MG63 (cell line): ENCODE data around the gene GPSM1. TPM values are rescaled to one million over a fixed set of nuclear protein-coding genes. Genes with fewer than 3 reads are reported as not detected.

Source experiments
- DNase-seq: peaks from one replicate; pipeline ENCODE4 v3.0.0-alpha.2; 2020
- H3K27me3 ChIP-seq: fragments of 250-450 bp; sonication (Bioruptor Pico); 2 replicates; pipeline ENCODE4 v1.5.1; 2020; ENCODE audit warnings: mild to moderate bottlenecking, moderate library complexity
- H3K36me3 ChIP-seq: fragments of 250-450 bp; sonication (Bioruptor Pico); 2 replicates; pipeline ENCODE4 v1.5.1; 2020; ENCODE audit warnings: mild to moderate bottlenecking, moderate library complexity
- H3K4me3 ChIP-seq: fragments of 250-450 bp; sonication (Bioruptor Pico); 2 replicates; pipeline ENCODE4 v1.5.1; 2020; ENCODE audit warnings: mild to moderate bottlenecking, moderate library complexity
- H3K9me3 ChIP-seq: fragments of 250-450 bp; sonication (Bioruptor Pico); 2 replicates; pipeline ENCODE4 v1.5.1; 2020; ENCODE audit warnings: mild to moderate bottlenecking, moderate library complexity
- total RNA-seq: library from RNA; depleted of rRNA; stranded (reverse); fragments of >200 nt; shearing (Covaris generic); gene quantifications from 2 replicates; pipeline ENCODE4 v1.2.3, GENCODE V29; 2014; ENCODE audit warnings: low replicate concordance

GPSM1 gene
- total RNA-seq, 1 experiment from 2014 or later, result 46.3 TPM

DNA sequence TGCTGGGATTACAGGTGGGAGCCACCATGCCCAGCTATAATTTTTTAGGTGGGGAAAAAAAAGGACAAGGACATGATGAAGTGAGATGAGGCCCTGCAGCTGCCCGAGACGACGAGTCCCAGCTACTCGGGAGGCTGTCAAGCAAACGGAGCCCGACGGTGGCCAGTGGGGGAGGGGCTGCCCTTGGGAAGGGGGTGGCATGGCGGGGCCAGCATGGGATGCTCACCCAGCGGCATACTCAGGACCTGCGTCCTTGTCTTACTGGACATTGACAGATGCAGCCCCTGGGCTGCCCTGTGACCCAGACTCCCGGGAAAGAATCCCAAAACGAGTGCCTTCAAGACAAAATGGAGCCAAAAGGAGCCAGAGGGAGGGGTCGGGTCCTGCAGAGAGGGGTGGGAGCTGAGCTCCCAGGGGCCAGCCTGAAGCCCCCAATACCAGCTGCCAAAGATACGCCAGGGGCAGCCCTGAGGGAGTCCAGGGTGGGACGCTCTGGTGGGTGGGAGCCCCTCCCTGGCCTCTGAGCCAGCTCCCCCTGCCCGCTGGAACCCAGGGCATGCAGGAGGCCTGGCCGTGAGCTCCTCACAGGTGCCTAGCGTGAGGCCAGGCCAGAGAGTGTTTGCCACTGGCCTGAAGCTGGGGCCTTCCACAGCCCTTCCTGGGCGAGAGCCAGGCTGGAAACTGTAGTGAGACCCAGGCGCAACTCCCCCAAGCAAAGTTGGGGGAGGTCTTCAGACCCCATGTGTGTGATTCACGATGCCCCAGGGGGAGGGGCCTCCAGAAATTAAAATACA lies 39.2 kb upstream of the GPSM1 start:
- no peak overlapping the region for H3K4me3 ChIP-seq
- no peak for DNase-seq
- H3K9me3 ChIP-seq, result no peaks in the 10 kb centered on the region
- H3K27me3 ChIP-seq, result no peaks in the 10 kb centered on the region
- no peaks in the 10 kb centered on the region for H3K36me3 ChIP-seq

DNA sequence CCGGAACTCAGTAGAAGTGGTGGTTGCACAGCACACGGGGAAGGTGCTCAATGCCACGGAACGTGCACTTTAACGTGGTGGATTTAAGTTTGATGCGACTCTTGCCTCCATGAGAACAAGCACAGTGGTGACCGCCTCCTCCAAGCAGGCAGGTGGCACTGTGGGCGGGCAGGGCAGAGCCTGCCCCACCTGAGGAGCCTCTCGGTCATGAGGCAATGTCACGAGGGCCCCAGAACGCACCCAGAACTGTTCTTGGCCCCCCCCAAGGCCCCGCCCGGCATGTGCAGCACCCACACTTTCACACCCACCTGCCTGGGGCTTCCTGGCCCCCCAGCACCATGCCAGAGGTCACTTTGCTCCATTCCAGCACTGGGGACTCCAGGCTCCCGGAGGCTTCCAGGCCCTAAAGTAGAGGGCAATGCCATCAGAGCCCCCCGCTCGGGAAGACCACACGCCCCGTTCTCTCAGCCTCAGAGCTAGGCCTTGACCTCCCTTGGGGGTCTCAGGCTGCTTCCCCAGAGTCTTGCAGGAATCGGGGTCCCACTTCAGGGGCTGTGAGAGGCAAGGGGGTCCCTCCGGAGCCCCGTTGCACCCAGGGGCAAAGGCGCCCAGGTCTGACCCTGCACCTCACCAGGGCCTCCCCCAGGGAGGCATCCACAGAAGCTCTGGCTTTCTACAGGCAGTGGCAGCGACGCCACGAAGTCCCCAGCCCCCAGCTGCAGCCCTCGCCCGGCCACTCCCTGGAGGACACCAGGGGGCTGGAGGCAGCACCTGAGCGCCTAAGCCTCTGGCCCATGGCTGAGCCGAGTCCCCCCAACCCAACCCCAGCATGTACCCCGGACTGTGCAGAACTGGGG lies 37.5 kb upstream of the GPSM1 start:
- H3K27me3 ChIP-seq, result no peaks in the 10 kb centered on the region
- DNase-seq, result no peak
- no peaks in the 10 kb centered on the region for H3K36me3 ChIP-seq

DNA sequence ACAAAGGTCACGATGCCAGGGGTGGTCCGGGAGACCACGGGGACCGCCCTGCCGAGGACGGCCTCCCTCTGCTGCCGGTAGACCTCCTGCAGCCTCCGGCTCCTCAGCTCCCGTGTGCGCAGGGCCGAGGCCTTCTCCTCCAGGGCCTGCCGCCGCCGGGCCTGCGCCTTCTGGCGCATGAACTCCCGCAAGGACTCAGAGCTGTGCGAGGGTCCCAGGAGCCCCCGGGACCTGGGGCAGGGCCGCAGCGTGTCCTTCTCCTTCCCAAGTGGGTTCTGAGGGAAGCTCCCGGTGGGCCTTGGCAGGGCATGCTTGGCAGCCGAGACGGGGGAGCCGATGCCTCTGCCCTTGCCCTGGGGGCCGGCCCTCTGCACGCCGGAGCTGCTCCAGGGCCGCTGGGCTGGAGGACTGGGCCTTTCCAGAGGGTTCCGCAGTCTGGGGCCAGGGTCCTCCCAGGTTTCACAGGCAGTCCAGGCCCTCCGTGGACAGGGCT lies 36.8 kb upstream of the GPSM1 start:
- no peaks in the 10 kb centered on the region for H3K36me3 ChIP-seq
- no peak overlapping the region for H3K4me3 ChIP-seq
- H3K27me3 ChIP-seq, result no peaks in the 10 kb centered on the region
- DNase-seq, result no peak
- no peaks in the 10 kb centered on the region for H3K9me3 ChIP-seq

More for the DNA sequence above, 37.5 kb upstream of the GPSM1 start:
- no peaks in the 10 kb centered on the region for H3K9me3 ChIP-seq
- no peak overlapping the region for H3K4me3 ChIP-seq

DNA sequence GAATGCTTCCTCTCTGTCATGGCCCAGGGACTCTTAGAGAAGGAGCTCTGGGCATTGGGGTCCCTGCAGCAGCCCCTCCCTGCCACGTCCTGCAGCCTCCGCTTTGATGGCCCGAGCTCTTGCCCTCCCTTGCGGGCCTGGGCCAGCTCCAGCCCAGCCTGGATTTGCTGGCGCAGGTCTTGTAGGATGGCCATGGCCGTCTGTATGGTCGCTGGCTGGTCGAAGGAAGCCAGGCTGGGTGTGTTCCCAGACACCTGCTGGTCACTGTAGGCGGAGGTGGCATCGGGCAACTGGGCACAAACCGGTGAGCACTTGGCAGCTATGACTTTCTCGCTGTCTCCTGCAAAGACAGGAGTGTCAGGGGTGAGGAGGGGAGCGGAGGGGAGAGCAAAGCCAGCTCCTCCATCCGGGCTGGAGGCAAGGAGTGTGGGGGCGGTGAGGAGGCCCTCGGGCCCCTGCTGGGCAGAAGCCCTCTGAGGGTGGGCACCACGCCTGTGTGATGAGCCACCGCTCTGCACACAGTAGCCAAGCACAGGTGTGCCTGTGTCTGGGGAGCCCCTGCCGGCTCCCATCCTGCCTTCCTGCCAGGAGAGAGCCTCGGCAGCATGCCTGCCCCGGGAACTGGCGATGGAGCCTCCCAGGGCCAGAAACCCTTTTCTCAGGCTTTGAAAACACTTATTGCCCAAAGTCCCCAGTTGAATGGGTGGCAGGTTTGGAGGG lies 35.9 kb upstream of the GPSM1 start:
- no peaks in the 10 kb centered on the region for H3K36me3 ChIP-seq
- H3K9me3 ChIP-seq, result no peaks in the 10 kb centered on the region
- no peak overlapping the region for H3K4me3 ChIP-seq
- H3K27me3 ChIP-seq, result no peaks in the 10 kb centered on the region
- no peak for DNase-seq

DNA sequence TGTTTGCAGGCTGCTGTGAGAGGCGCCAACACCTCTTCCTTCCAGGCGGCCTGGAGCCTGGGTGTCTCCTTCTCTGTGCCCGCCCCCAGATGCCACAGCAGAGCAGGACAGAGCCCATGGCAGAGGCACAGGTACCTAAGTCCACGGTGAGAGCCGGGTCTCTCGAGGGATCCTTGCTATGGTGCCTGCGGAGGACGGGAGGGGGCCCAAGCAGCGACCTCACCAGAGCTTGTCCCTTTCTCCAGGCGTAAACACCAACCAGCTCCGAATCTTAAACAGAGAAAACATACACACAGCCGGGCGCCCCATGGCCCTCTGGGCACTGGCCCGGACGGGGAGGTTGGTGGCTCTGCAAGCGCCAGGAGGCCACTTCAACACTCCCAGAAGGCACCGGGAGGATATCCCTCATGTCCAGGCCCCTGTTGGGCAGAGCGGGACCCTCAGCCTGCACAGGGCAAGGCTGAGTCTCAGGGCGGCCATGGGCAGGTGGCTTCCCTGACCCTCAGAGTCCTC lies 35.3 kb upstream of the GPSM1 start:
- Histone ChIP-seq H3K9me3 (no peaks in the 10 kb centered on the region), H3K27me3 (no peaks in the 10 kb centered on the region), H3K36me3 (no peaks in the 10 kb centered on the region), H3K4me3 (no peak overlapping the region)
- no peak for DNase-seq

DNA sequence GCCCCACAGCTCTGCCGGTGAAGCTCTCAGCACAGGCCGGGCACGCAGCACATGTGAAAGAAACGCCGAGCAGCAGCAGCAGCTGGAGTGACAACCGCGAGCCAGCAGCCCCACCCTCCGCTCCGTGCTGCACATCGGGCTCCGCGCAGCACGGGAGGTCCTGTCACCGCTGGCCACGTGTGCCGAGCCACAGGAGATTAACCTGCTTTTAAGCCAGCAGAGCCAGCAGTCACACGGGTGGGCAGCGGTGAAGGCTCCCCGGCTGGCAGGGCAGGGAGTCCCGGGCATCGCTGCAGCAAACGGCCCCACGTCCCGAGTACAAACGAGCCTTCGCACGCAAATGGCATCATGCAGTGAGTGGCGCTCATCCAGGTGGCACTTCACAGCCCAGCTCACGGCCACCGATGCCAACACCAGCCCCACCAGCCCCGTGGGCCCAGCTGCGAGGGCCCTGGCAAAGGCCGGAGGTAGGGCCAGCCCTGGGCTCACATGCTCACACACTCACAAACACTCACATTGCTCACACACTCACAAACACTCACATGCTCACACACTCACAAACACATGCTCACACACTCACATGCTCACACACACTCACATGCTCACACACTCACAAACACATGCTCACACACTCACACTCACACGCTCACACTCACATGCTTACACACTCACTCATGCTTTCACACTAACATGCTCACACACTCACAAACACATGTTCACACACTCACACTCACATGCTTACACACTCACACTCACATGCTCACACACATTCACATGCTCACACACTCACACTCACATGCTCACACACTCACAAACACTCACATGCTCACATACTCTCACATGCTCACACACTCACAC lies 34.5 kb upstream of the GPSM1 start:
- H3K36me3 ChIP-seq, result no peaks in the 10 kb centered on the region
- no peaks in the 10 kb centered on the region for H3K27me3 ChIP-seq
- no peak overlapping the region for H3K4me3 ChIP-seq
- H3K9me3 ChIP-seq, result no peaks in the 10 kb centered on the region
- DNase-seq, result peak; percentile 17

DNA sequence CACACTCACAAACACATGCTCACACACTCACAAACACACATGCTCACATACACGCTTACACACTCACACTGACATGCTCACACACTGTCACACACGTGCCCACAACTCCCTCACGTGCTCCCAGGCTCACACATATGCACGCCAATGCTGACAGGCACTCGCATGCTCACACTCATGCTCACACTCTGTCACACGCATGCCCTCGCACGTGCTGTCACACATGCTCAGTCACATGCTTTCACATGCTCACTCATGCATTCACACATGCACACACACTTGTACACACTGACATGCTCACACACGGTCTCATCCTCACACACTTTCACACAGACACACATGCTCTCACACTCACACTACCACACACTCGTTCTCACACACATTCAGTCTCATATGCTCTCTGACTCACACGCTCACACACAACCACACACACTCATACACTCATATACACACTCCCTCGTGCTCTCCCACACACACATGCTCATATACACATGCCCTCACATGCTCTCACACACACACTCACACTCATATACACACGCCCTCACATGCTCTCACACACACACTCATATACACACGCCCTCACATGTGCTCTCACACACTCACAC lies 33.8 kb upstream of the GPSM1 start:
- no peak for DNase-seq
- Histone ChIP-seq H3K9me3 (no peaks in the 10 kb centered on the region), H3K4me3 (no peak overlapping the region), H3K27me3 (no peaks in the 10 kb centered on the region), H3K36me3 (no peaks in the 10 kb centered on the region)

DNA sequence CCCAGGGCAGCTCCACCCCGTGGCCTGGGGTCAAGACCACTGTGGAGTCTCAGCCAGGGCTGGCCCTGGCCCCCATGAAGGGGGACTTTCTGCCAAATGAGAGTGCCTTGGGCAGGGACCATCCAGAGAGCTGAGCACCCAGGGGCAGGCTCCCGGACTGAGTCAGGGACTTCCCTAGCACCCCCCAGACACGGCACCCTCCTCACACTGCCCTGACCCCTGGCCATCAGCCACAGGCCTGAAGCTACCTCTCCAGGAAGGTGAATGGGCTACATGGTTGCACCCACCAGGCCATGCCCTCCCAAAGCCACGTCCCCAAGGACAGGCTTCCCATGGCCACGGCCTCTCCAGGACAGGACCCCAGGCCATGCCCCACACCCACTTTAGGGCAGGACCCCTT lies 32.9 kb upstream of the GPSM1 start:
- no peak overlapping the region for H3K4me3 ChIP-seq
- DNase-seq, result no peak

DNA sequence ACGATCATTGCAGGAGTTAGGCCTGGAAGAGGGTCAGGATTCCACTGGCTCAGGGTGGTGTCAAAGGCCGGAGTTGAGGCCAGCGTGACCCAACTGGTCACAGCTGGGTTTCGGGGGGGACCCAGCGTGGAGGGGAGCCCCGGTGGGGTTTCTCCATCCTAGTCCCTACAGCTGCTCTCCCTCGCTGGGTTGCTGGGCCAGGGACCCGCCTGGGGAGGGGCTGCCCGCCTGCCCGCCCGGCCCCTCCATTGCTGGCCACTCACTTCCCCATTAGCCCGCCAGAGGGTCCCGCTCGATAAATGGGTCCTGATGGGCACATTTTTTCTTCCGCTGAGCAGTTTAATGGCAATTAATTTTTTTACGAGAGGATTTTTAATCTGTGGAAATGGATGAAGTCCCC lies 32.3 kb upstream of the GPSM1 start:
- no peaks in the 10 kb centered on the region for H3K36me3 ChIP-seq
- H3K9me3 ChIP-seq, result no peaks in the 10 kb centered on the region
- H3K4me3 ChIP-seq, result no peak overlapping the region
- H3K27me3 ChIP-seq, result no peaks in the 10 kb centered on the region
- no peak for DNase-seq

More for the DNA sequence above, 32.9 kb upstream of the GPSM1 start:
- no peaks in the 10 kb centered on the region for H3K9me3 ChIP-seq
- no peaks in the 10 kb centered on the region for H3K36me3 ChIP-seq
- no peaks in the 10 kb centered on the region for H3K27me3 ChIP-seq

DNA sequence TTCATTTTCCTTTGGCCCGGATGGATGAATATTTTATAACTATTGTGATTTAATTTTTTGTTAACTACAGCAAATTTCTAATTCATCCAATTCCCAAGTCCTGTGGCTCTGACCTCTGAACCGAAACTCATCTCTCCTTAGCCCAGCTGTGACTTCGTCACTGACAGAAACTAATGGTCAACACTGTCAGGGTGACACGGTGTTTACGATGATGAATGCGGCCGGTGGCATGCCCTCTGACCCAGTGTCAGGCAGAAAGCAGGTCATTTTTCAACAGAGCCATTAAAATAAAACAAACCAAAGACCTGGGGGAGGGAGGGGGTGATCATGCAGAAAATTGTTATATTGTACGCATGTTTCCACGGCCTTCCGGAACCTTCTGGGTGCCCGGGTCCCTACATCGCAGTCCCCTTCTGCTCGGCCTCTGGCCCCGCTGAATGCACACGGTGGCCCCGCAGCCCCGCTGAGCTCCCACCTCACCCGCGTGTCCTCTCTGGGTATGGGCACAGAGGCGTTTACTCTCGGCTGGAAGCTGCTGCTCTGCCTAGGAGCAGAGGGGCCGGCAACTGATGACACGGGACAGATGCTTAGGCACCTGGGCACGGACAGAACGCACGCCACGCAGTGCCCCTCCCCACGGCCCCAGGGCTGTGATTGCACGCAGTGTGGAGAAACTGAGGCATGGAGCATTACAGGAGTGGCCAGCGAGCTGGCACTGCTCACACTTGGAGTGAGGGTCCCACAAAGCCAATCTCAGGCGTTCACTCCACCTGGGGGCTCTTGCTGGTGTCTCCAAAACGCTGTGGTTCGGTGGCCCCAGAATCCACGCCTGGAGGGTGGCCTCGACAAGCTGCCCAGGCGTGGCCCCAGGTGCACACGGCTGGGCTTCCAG lies 31.6 kb upstream of the GPSM1 start:
- Histone ChIP-seq H3K27me3 (no peaks in the 10 kb centered on the region), H3K36me3 (no peaks in the 10 kb centered on the region), H3K4me3 (no peak overlapping the region), H3K9me3 (no peaks in the 10 kb centered on the region)
- DNase-seq, result no peak

DNA sequence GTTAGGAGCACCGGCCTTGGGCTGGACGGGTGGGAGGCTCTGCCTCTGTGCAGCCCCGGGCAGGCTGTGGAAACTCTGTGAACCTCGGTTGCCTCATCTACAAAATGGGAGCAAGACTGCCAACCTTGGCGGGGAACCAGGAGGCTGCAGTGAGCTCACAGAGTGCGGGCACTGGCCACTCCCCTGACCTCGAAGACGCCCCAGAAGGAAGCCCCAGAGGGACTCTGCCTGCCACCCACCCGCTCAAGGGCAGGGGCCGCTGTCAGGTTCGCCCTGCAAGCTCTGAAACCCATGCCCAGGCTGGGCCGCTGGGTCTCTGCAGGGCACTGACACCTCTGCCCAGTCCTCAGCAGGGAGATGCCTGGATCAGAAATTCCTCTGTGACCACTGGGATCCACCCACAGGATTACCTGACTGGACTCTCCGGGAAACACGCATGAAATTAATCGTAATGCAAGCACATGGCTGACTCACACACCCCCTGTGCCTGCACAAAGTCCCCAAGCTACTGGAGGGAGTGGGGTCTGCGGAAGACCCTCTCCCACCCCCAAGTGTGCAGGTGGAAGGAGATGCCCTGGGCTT lies 30.8 kb upstream of the GPSM1 start:
- Histone ChIP-seq H3K36me3 (no peaks in the 10 kb centered on the region), H3K27me3 (no peaks in the 10 kb centered on the region), H3K9me3 (no peaks in the 10 kb centered on the region), H3K4me3 (no peak overlapping the region)
- no peak for DNase-seq

DNA sequence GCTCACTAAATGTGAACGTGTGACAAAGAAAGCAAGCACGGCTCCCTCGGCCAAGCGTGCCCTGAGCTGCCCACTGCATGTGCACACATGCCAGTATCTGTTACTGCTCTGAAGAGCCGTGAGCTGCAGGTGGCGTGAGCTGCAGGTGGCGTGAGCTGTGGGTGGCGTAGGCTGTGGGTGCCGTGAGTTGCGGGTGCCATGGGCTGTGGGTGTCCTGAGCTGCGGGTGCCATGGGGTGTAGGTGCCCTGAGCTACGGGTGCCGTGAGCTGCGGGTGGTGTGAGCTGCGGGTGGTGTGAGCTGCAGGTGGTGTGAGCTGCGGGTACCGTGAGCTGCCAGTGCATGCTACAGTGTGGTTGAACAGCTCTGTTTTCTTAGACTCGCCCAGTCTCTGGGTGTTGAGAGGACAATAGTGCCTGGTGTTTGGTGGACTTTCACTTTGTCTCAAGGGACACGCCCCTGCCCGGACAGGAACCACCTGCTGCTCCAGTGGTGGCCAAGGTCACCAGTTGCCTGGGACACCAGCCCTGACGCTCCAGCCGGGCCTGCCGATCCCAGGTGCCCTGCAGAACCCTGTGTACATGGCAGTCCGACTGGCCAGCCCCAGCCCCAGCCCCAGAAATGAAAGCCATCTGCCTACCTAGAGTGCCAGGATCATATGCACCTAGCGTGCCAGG lies 30.2 kb upstream of the GPSM1 start:
- H3K36me3 ChIP-seq, result no peaks in the 10 kb centered on the region
- no peaks in the 10 kb centered on the region for H3K27me3 ChIP-seq
- H3K9me3 ChIP-seq, result no peaks in the 10 kb centered on the region
- DNase-seq, result no peak
- no peak overlapping the region for H3K4me3 ChIP-seq

DNA sequence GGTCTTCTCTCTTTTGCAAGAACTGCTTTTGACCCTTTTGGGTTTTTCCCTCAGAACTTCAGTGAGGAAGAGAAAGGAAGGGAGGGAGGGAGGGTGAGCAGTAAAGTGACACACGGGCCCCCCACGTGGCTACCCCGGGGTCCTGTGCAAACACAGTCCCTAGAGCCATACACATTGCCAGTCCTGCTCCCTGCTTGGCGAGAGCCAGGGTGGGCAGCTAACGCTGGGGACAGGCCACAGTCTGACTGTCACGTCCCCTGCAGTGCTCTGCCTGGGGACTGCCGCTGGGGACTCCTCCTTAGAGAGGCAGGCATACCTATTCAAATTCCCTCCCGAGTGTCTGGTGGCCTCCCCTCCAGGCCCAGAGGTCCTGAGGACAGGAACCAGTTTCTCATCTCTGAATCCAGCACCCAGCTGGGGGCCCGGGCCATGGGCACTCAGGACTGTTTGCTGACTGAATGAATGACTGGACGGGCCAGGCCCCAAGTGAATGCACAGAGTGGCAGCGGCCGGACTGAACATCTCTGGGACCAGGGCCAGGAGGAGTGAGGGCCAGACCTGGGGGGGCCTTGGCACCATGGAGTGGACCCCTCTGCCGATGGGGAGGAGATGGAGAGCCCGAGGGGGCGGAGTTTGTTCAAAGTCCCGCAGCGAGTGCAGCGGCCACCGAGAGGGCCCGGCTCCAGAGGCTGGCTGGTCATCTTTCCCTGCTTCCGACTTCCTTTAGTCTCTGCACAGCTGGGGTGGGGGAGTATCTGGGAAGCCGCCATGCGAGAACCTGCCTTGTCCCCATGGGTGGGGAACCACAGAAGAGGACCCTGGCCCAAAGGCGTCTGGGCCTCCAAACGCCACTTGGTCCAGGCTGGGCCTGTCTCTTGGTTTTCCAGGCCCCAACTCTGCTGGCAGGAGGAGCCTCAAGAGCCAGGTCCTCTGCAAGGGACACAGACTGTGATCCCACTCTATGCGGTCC lies 29.3 kb upstream of the GPSM1 start:
- Histone ChIP-seq H3K4me3 (no peak overlapping the region), H3K9me3 (no peaks in the 10 kb centered on the region), H3K27me3 (no peaks in the 10 kb centered on the region), H3K36me3 (no peaks in the 10 kb centered on the region)
- no peak for DNase-seq
